GM23248 (cell line): Measurements from ENCODE around the gene TBL1X.

Source experiments
- EZH2 ChIP-seq: fragments of 200-600 bp; sonication (generic); IDR thresholded peaks from 2 replicates; pipeline ENCODE4 v1.6.1; 2018; ENCODE audit warnings: antibody characterized with exemption, mild to moderate bottlenecking; ENCODE audit not compliant: insufficient read depth, poor library complexity, severe bottlenecking
- EZH2phosphoT487 ChIP-seq: fragments of 200-600 bp; sonication (generic); IDR thresholded peaks from 2 replicates; pipeline ENCODE4 v1.6.1; 2018; ENCODE audit warnings: antibody characterized with exemption, moderate library complexity, mild to moderate bottlenecking, low read depth; ENCODE audit not compliant: insufficient read depth

GRCh38 chrX:9569876-9570301 lies 105.0 kb downstream of the TBL1X start:
- no peak for TF ChIP-seq EZH2phosphoT487
- no peak for TF ChIP-seq EZH2
